Occipital lobe (tissue), 2 donors: ENCODE results near the gene TBC1D17. TPM values are rescaled to one million over a fixed set of nuclear protein-coding genes. Genes with fewer than 3 reads are reported as not detected.

Experiments used
- DNase-seq: peaks from one replicate; lab custom pipeline; 2025; lab: John Stamatoyannopoulos, UW
- total RNA-seq: library from RNA; depleted of rRNA; stranded (reverse); fragments of >200 nt; gene quantifications from one replicate; pipeline ENCODE4 v1.2.3, GENCODE V29; 2014

Gene TBC1D17
- 6.1 TPM for total RNA-seq

DNA sequence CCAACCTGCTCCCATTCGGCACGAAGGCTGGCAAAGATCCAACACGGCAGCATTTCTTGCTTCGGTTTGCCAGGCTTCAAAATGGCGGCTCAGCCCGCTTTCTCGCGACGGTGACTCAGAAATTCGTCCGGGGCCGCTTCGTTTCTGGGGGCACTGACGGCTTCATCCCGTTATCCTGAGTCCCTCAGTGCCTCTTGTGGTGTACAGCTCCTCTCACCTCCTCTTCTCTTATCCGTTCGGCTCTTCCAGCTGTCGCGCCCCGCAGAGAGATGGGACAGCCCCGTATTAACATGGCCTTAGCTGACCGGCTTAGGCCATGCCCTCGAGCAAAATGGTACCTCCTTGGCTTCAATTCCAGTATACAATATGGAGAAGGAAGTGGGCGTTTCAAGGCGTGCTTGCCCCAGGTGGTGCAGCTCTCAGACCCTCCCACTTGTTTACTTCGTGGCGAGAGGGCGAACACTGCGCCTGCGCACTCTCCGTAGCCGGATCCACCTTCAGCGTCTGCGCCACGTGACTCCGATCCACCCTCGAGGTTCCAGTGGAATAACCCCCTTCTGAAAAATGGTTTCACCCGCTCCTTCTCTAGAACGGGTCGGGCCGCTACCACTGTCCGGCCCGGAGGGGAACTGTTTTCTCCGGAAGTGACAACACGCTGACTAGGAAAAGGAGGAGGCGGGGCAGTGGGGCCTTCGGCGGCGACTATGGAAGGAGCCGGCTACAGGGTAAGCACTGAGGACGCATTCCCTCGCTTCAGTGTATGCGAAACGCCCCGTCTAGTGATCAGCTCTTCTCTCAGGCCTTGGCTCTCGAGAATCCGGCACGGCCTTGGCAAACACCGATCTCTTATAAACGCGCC is at the start of gene TBC1D17, which contains the start of gene AKT1S1:
Gene TBC1D17, plus strand, starts transcription at position 683 of the 859 bp plus-strand sequence. Its CDS starts 22 bp downstream, at position 705.
Gene AKT1S1, minus strand, starts transcription at position 336 of the 859 bp plus-strand sequence. CDS start 4,060 bp downstream, outside the sequence.
- peak; percentile 98 for DNase-seq

DNA sequence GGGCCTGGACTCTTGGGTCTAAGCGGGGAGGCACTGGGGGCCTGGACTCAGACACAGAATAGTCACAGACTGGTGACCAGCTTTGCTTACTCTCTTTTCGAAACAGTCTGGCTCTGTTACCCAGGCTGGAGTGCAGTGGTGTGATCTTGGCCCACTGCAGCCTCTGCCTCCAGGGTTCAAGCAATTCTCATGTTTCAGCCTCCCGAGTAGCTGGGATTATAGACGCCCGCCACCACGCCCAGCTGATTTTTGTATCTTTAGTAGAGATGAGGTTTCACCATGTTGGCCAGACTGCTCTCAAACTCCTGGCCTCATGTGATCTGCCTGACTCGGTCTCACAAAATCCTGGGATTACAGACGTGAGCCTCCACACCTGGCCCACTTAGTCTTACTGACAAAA is 48.3 kb upstream of the TBC1D17 start:
- no peak for DNase-seq

GRCh38 chr19:49829721-49830120 is 47.8 kb upstream of the TBC1D17 start:
- no peak for DNase-seq

GRCh38 chr19:49830766-49831165 is 46.7 kb upstream of the TBC1D17 start:
- DNase-seq: no peak

- no peak for DNase-seq
Measured at GRCh38 chr19:49831592-49831991, 45.9 kb upstream of the TBC1D17 start.

DNA sequence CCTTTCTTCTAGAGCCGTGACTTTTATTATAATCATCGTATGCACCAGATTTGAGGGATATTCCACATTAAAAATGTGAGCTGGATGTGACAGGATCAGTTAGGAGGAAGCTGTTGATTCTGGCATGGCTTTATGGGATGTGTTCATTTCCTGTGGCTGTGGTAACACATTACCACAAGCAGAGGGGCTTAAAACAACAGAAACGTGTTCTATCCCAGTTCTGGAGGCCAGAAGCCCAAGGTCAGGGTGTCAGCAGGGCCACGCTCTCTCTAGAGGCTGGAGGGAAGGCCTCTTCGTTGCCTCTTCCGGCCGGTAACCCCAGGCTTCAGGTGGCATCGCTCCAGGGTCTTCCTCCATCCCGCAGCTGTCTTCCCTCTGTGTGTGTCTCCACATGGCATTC is 44.9 kb upstream of the TBC1D17 start:
- DNase-seq: no peak

DNA sequence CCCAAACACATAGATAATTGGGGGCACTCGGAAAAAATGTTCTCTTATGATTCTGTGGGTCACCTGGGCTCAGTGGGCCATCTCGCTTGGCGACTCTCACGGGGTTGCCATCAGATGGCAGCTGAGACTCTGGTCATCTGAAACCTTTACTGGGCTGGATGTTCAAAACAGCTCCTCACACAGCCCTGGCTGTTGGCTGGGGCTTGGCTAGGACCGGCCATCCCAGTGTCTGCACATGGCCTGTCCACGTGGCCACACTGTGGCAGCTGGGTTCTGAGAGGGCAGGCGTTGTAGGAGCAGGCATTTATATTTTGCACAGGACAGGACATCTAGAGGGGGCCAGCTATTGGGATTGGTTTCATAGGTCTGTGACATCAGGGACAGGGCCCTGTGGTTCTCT is 43.9 kb upstream of the TBC1D17 start:
- DNase-seq: no peak

GRCh38 chr19:49835562-49835961 is 41.9 kb upstream of the TBC1D17 start:
- DNase-seq: no peak

DNA sequence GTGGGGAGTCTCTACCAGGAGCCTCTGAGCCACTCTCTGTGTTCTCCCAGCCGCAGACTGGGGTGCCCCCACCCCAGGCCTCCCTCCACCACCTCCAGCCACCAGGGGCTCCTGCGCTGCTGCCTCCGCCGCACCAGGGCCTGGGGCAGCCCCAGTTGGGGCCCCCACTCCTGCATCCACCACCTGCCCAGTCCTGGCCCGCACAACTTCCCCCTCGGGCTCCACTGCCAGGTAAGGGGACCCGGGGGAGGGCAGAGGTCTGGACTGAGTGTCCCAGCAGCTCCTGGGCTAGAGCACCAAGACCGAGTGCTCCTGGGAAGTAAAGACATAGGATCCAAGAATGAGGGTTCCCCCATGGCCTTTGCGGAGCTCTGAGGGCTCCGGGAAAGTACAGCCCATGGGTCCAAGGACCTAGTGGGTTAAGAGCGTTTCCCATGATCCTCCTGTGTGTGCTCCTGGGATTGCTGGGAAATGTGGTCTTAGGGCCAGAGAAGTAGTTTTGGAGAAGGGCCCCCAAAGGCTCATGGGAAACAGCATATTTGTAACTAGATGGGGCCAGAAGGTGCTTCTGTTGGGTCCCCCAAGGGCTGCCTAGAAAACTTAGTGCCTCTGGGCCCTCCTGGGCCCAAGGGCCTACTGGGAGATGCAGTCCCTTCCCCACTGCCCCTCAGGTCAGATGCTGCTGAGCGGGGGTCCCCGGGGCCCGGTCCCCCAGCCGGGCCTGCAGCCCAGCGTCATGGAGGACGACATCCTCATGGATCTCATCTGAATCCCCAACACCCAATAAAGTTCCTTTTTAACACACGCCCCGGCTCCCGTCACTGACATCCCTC is 41.1 kb upstream of the TBC1D17 start:
- no peak for DNase-seq

DNA sequence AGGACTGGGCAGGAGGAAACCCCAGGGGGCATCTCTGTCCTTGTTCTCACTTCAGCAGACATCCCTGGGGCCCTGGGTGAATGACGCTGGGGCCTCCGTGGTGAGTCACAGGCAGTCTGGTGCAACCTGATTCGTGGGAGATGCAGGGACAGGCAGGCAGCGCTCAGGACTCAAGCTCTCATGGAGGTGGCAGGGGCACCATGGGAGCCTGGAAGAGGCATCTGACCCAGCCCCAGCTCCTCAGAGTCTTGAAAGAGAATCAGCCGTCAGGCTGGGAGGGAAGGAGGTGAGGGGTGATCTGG is 40.5 kb upstream of the TBC1D17 start:
- no peak for DNase-seq

- DNase-seq: no peak
Measured at GRCh38 chr19:49837425-49837824, 40.1 kb upstream of the TBC1D17 start.

DNA sequence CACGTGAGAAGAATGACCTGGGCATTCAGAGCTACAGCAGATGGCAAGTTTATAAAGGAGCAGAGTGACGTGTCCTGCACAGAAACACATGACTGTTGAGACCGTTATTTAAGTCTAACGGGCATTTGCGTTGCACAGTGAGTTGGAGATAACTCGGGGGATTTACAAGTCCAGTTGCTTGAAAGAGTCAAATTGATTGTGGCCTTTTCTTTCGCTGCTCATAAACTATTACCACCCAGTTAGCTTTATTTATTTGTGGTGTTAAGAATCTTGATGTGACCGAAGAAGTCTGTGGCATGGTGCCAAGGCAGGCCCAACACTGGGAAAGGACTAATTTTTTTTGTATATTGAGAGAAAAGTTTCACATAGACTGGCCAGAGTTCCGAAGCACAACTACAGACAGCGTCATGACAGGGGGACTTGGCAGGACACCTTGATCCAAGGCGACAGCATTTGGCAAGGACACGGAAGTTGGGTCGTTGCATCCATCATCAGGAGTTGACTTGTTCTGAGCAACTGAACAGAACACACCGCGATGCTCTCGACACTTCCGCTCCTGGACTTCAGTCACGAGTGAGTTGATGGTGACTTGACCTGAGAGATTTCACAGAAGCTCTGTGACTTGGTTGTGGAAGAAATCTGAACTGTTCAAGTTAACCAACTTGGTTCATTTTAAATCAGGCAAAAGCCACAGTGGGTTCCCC is 38.5 kb upstream of the TBC1D17 start:
- DNase-seq: no peak

DNA sequence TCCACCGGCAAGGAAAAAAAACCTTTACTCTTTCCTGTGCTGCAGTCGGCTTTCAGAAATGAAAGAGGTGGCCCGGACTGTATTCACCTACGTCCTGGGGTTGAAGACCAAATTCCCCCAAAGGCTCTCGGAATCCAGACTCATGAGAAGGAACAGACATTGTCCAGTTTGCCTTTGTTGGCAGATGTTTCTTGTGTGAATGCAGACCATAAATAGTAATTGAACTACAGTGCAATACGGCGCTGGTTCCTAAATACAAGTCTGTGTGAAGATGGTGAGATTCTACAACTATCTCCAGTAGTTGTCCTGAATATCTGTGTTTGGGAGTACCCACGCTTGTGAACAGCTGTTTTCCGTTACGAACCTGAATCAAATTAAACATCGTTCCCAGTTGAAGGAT is 37.8 kb upstream of the TBC1D17 start:
- DNase-seq: no peak

DNA sequence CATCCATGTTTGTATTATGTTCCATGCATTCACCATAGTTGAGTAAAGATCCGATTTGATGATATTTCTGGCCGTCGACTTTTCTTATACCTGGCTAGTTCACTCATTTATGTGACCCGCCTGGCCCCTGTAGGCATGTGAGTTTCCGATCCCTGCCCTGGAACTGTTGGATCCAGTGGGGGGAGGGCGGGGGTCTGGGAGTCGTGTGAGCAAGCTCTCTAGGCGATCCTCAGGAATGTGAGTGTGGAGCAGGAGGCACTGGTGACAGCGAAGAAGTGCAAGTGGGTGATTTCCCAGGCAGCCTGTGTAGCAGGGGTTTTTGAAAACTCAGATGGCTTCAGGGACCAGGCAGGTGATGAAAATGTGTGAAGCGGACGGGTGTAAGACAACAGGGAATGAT is 37.2 kb upstream of the TBC1D17 start:
- no peak for DNase-seq

- no peak for DNase-seq
Measured at GRCh38 chr19:49840736-49841249, 36.7 kb upstream of the TBC1D17 start.

- DNase-seq: no peak
Measured at GRCh38 chr19:49843265-49843664, 34.2 kb upstream of the TBC1D17 start.

GRCh38 chr19:49844138-49845095 is 33.1 kb upstream of the TBC1D17 start:
- no peak for DNase-seq

GRCh38 chr19:49845414-49845813 is 32.1 kb upstream of the TBC1D17 start:
- no peak for DNase-seq

GRCh38 chr19:49846408-49846807 is 31.1 kb upstream of the TBC1D17 start:
- DNase-seq: no peak
